BE2C (cell line): Measurements from ENCODE around the gene MTMR11.

Source experiments
- DNase-seq: peaks from one replicate; pipeline ENCODE4 v3.0.0-alpha.2; 2020
- H3K27me3 ChIP-seq: fragments of 250-450 bp; sonication (Bioruptor Pico); 2 replicates; pipeline ENCODE4 v1.5.1; 2020; ENCODE audit warnings: mild to moderate bottlenecking
- H3K36me3 ChIP-seq: fragments of 250-450 bp; sonication (Bioruptor Pico); 2 replicates; pipeline ENCODE4 v1.5.1; 2020; ENCODE audit warnings: mild to moderate bottlenecking
- H3K4me1 ChIP-seq: fragments of 250-450 bp; sonication (Bioruptor Pico); 2 replicates; pipeline ENCODE4 v1.5.1; 2020
- H3K4me3 ChIP-seq: 2 replicates; pipeline ENCODE4 v1.5.1; 2011; ENCODE audit warnings: low read depth, low read length
- H3K9me3 ChIP-seq: fragments of 250-450 bp; sonication (Bioruptor Pico); 2 replicates; pipeline ENCODE4 v1.5.1; 2020
- CTCF ChIP-seq: IDR thresholded peaks from 2 replicates; pipeline ENCODE4 v1.5.1; 2012; ENCODE audit warnings: mild to moderate bottlenecking, low read depth, low read length

MTMR11 gene

GRCh38 chr1:149972547-149972946, 35.9 kb upstream of the MTMR11 start:
- DNase-seq: no peak
- TF ChIP-seq CTCF: no peak
- Histone ChIP-seq H3K27me3 (no peaks in the 10 kb centered on the region), H3K4me3 (no peak overlapping the region), H3K4me1 (no peaks in the 10 kb centered on the region), H3K9me3 (no peaks in the 10 kb centered on the region), H3K36me3 (peaks cover 53% of the 10 kb centered on the region)

- DNase-seq: no peak
- Histone ChIP-seq H3K36me3 (peaks cover 66% of the 10 kb centered on the region), H3K4me3 (no peak overlapping the region), H3K4me1 (no peaks in the 10 kb centered on the region), H3K9me3 (no peaks in the 10 kb centered on the region), H3K27me3 (no peaks in the 10 kb centered on the region)
- no peak for TF ChIP-seq CTCF
These were observed 31.0 kb upstream of the MTMR11 start for GRCh38 chr1:149967646-149968045.

- DNase-seq: no peak
- Histone ChIP-seq H3K4me1 (no peaks in the 10 kb centered on the region), H3K4me3 (no peak overlapping the region), H3K27me3 (no peaks in the 10 kb centered on the region), H3K36me3 (peaks cover 65% of the 10 kb centered on the region), H3K9me3 (no peaks in the 10 kb centered on the region)
- 0 out of 2 replicates have a peak, but pooled peaks have one; percentile 8 for TF ChIP-seq CTCF
These were observed 30.4 kb upstream of the MTMR11 start for GRCh38 chr1:149967041-149967440.

GRCh38 chr1:149966405-149966804, 29.7 kb upstream of the MTMR11 start:
- no peaks in the 10 kb centered on the region for H3K27me3 ChIP-seq
- no peaks in the 10 kb centered on the region for H3K4me1 ChIP-seq
- no peaks in the 10 kb centered on the region for H3K9me3 ChIP-seq
- TF ChIP-seq CTCF: no peak
- H3K36me3 ChIP-seq: peaks cover 62% of the 10 kb centered on the region
- no peak overlapping the region for H3K4me3 ChIP-seq
- no peak for DNase-seq

- no peak for DNase-seq
- Histone ChIP-seq H3K36me3 (peaks cover 60% of the 10 kb centered on the region), H3K27me3 (no peaks in the 10 kb centered on the region), H3K4me3 (no peak overlapping the region), H3K4me1 (no peaks in the 10 kb centered on the region), H3K9me3 (no peaks in the 10 kb centered on the region)
- no peak for TF ChIP-seq CTCF
These were observed 28.8 kb upstream of the MTMR11 start for GRCh38 chr1:149965440-149965839.

DNA sequence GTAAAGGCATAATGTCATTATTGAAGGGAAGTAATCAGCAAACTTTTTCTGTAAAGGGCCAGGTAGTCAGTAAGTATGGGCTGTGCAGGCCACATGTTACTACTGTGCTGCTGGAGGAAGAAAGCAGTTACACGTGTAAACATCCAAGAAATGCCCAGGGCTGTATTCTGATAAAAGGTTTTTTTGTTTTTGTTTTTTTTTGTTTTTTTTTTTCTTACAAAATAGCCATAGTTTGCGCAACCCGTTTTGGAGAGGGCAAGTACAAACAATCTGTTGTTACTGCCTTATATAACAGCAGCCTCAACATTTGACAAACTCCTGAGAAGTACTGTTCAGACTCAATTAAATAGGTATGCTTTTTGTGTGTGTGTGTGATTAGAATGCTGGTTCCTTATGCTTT, 26.7 kb upstream of the MTMR11 start:
- H3K36me3 ChIP-seq: peaks cover 67% of the 10 kb centered on the region
- no peak for TF ChIP-seq CTCF
- no peaks in the 10 kb centered on the region for H3K27me3 ChIP-seq
- DNase-seq: no peak
- no peaks in the 10 kb centered on the region for H3K4me1 ChIP-seq
- H3K4me3 ChIP-seq: no peak overlapping the region
- H3K9me3 ChIP-seq: peaks cover 2% of the 10 kb centered on the region; the same call in 1 of the 2 replicates
